Neuronal stem cell (in vitro differentiated cells): ENCODE data around the gene SLTM.

Experiments used
- DNase-seq: peaks from one replicate; pipeline ENCODE4 v3.0.0-alpha.2; 2013; ENCODE audit warnings: low spot score
- H2AFZ ChIP-seq: one replicate; pipeline ENCODE4 v1.6.1; 2013; ENCODE audit warnings: mild to moderate bottlenecking, low read length, inconsistent platforms
- H2AK5ac ChIP-seq: 2 replicates; pipeline ENCODE4 v1.6.1; 2013; ENCODE audit warnings: low read depth, mild to moderate bottlenecking, inconsistent platforms, low read length, moderate library complexity, mixed read lengths
- H2BK120ac ChIP-seq: 2 replicates; pipeline ENCODE4 v1.6.1; 2013; ENCODE audit warnings: low read depth, mild to moderate bottlenecking, inconsistent platforms, low read length, moderate library complexity, mixed read lengths
- H2BK12ac ChIP-seq: one replicate; pipeline ENCODE4 v1.6.1; 2013; ENCODE audit warnings: low read length, inconsistent platforms
- H2BK15ac ChIP-seq: 2 replicates; pipeline ENCODE4 v1.6.1; 2013; ENCODE audit warnings: mild to moderate bottlenecking, low read length, inconsistent platforms, mixed read lengths
- H2BK5ac ChIP-seq: one replicate; pipeline ENCODE4 v1.6.1; 2013; ENCODE audit warnings: inconsistent platforms, mild to moderate bottlenecking, low read length, moderate library complexity
- H3K14ac ChIP-seq: one replicate; pipeline ENCODE4 v1.6.1; 2013; ENCODE audit warnings: low read length, inconsistent platforms
- H3K18ac ChIP-seq: 2 replicates; pipeline ENCODE4 v1.6.1; 2013; ENCODE audit warnings: low read length, inconsistent platforms
- H3K23ac ChIP-seq: 2 replicates; pipeline ENCODE4 v1.6.1; 2013; ENCODE audit warnings: low read depth, mild to moderate bottlenecking, mixed read lengths, low read length, inconsistent platforms; ENCODE audit not compliant: poor library complexity
- H3K27ac ChIP-seq: replicated peaks from 3 replicates; pipeline ENCODE4 v1.5.1; 2013; ENCODE audit warnings: low read length, inconsistent platforms
- H3K27me3 ChIP-seq, 3 experiments: 2 replicates each; pipeline ENCODE4 v1.6.1; 2013; ENCODE audit warnings: low read length in 3 of 3, mild to moderate bottlenecking in 2 of 3, inconsistent platforms in 1 of 3, low read depth in 1 of 3, mixed read lengths in 1 of 3, moderate library complexity in 1 of 3; ENCODE audit not compliant: control insufficient read depth in 3 of 3, insufficient read depth in 3 of 3
- H3K36me3 ChIP-seq, 2 donors: replicated peaks in 1 of 2; 2 replicates each; pipeline ENCODE4 v1.6.1; 2013; ENCODE audit warnings: low read length in 2 of 2; ENCODE audit not compliant: control insufficient read depth in 2 of 2, insufficient read depth in 2 of 2
- H3K4ac ChIP-seq: 2 replicates; pipeline ENCODE4 v1.6.1; 2013; ENCODE audit warnings: inconsistent platforms, mild to moderate bottlenecking, low read length, moderate library complexity
- H3K4me1 ChIP-seq, 2 donors: 1 replicate in 1 of 2; 2 replicates in 1 of 2; pipeline ENCODE4 v1.6.1; 2013; ENCODE audit warnings: low read length in 2 of 2, low read depth in 1 of 2; ENCODE audit not compliant: control insufficient read depth in 2 of 2, insufficient read depth in 1 of 2
- H3K4me2 ChIP-seq: one replicate; pipeline ENCODE4 v1.6.1; 2013; ENCODE audit warnings: mild to moderate bottlenecking, low read length, inconsistent platforms; ENCODE audit not compliant: insufficient read depth, poor library complexity, severe bottlenecking
- H3K4me3 ChIP-seq, 2 donors: 2 replicates each; pipeline ENCODE4 v1.5.1; 2013; ENCODE audit warnings: low read length in 2 of 2, mild to moderate bottlenecking in 2 of 2, inconsistent platforms in 1 of 2, moderate library complexity in 1 of 2
- H3K79me1 ChIP-seq: one replicate; pipeline ENCODE4 v1.6.1; 2013; ENCODE audit warnings: low read depth, mild to moderate bottlenecking, inconsistent platforms, low read length, moderate library complexity
- H3K9ac ChIP-seq: one replicate; pipeline ENCODE4 v1.6.1; 2013; ENCODE audit warnings: mild to moderate bottlenecking, low read depth, low read length, inconsistent platforms; ENCODE audit not compliant: poor library complexity
- H3K9me3 ChIP-seq, 2 donors: replicated peaks in 1 of 2; 2 replicates each; pipeline versions ENCODE3 to v1.6.1; 2013; ENCODE audit warnings: low read length in 2 of 2, mild to moderate bottlenecking in 2 of 2, inconsistent platforms in 1 of 2, low read depth in 1 of 2, mixed read lengths in 1 of 2, moderate library complexity in 1 of 2; ENCODE audit not compliant: control insufficient read depth in 2 of 2, insufficient read depth in 1 of 2
- H4K8ac ChIP-seq: one replicate; pipeline ENCODE4 v1.6.1; 2013; ENCODE audit warnings: low read depth, mild to moderate bottlenecking, inconsistent platforms, low read length, moderate library complexity
- H4K91ac ChIP-seq: one replicate; pipeline ENCODE4 v1.6.1; 2013; ENCODE audit warnings: low read length, low read depth, mild to moderate bottlenecking, inconsistent platforms; ENCODE audit not compliant: poor library complexity
- WGBS, 2 donors: extraction: QIAGEN DNeasy Blood & Tissue Kit; methylation state at CpG; one replicate each; pipeline ENCODE4 v1.1.7; 2013; ENCODE audit warnings: missing lambda C conversion rate in 2 of 2, mixed read lengths in 1 of 2; ENCODE audit not compliant: insufficient read length in 2 of 2, insufficient replicate concordance in 1 of 2; ENCODE audit errors: extremely low coverage in 2 of 2; 5-methylcytosine and 5-hydroxymethylcytosine counted together

SLTM gene

GRCh38 chr15:58977887-58978286, 44.4 kb upstream of the SLTM start:
- Histone ChIP-seq H2BK12ac (no peak overlapping the region), H3K4me1 (no peaks in the 10 kb centered on the region), H3K9me3 (no peaks in the 10 kb centered on the region), H3K79me1 (no peaks in the 10 kb centered on the region), H2AFZ (no peak overlapping the region), H2AK5ac (no peak overlapping the region), H3K9ac (no peak overlapping the region), H3K36me3 (no peaks in the 10 kb centered on the region), H4K8ac (no peak overlapping the region), H3K27me3 (no peaks in the 10 kb centered on the region), H3K23ac (no peak overlapping the region), H3K4ac (no peak overlapping the region), H4K91ac (no peak overlapping the region), H2BK5ac (no peak overlapping the region), H3K27ac (no peak overlapping the region), H2BK15ac (no peak overlapping the region), H3K14ac (no peak overlapping the region), H2BK120ac (no peak overlapping the region), H3K18ac (no peak overlapping the region), H3K4me2 (no peak overlapping the region), H3K4me3 (no peak overlapping the region)
- no peak for DNase-seq

GRCh38 chr15:58967479-58967878, 34.0 kb upstream of the SLTM start:
- H3K79me1 ChIP-seq, result no peaks in the 10 kb centered on the region
- no peak overlapping the region for H2AFZ ChIP-seq

GRCh38 chr15:58966698-58967097, 33.2 kb upstream of the SLTM start:
- no peak overlapping the region for H4K8ac ChIP-seq
- no peak overlapping the region for H2AK5ac ChIP-seq
- H3K9ac ChIP-seq, result no peak overlapping the region
- no peak overlapping the region for H2BK12ac ChIP-seq
- H3K79me1 ChIP-seq, result no peaks in the 10 kb centered on the region
- H2BK15ac ChIP-seq, result no peak overlapping the region
- no peak overlapping the region for H3K18ac ChIP-seq
- H3K4ac ChIP-seq, result no peak overlapping the region
- H3K9me3 ChIP-seq, result no peaks in the 10 kb centered on the region
- no peak overlapping the region for H2AFZ ChIP-seq
- H3K23ac ChIP-seq, result no peak overlapping the region
- WGBS, 2 donors, result no CpG with 5 or more reads among the region's 3 CpGs
- no peak overlapping the region for H3K14ac ChIP-seq
- no peak for DNase-seq
- H4K91ac ChIP-seq, result no peak overlapping the region
- no peaks in the 10 kb centered on the region for H3K27me3 ChIP-seq
- no peak overlapping the region for H2BK120ac ChIP-seq
- H3K36me3 ChIP-seq, result no peaks in the 10 kb centered on the region
- H2BK5ac ChIP-seq, result no peak overlapping the region
- H3K27ac ChIP-seq, result no peak overlapping the region
- H3K4me1 ChIP-seq, result no peaks in the 10 kb centered on the region
- no peak overlapping the region for H3K4me2 ChIP-seq
- no peak overlapping the region for H3K4me3 ChIP-seq

More at GRCh38 chr15:58967479-58967878, 34.0 kb upstream of the SLTM start:
- Histone ChIP-seq H3K9ac (no peak overlapping the region), H2BK12ac (no peak overlapping the region), H3K4me1 (no peaks in the 10 kb centered on the region), H2BK120ac (no peak overlapping the region), H3K23ac (no peak overlapping the region), H2AK5ac (no peak overlapping the region), H3K4me2 (no peak overlapping the region), H2BK5ac (no peak overlapping the region), H3K36me3 (no peaks in the 10 kb centered on the region), H3K18ac (no peak overlapping the region), H3K4ac (no peak overlapping the region), H3K4me3 (no peak overlapping the region), H3K27me3 (no peaks in the 10 kb centered on the region), H2BK15ac (no peak overlapping the region), H4K91ac (no peak overlapping the region), H3K9me3 (no peaks in the 10 kb centered on the region), H4K8ac (no peak overlapping the region), H3K14ac (no peak overlapping the region), H3K27ac (no peak overlapping the region)
- no peak for DNase-seq
- no CpG with 5 or more reads among the region's 2 CpGs for WGBS, 2 donors

- no peak overlapping the region for H3K23ac ChIP-seq
- no peak overlapping the region for H2BK15ac ChIP-seq
- H3K79me1 ChIP-seq, result no peaks in the 10 kb centered on the region
- H3K4ac ChIP-seq, result no peak overlapping the region
- H2BK5ac ChIP-seq, result no peak overlapping the region
- no peak overlapping the region for H4K91ac ChIP-seq
- H2AK5ac ChIP-seq, result no peak overlapping the region
- DNase-seq, result no peak
- H3K9me3 ChIP-seq, result no peaks in the 10 kb centered on the region
- H3K9ac ChIP-seq, result no peak overlapping the region
- no peaks in the 10 kb centered on the region for H3K36me3 ChIP-seq
- no peaks in the 10 kb centered on the region for H3K27me3 ChIP-seq
- H3K14ac ChIP-seq, result no peak overlapping the region
- H4K8ac ChIP-seq, result no peak overlapping the region
- no peak overlapping the region for H3K18ac ChIP-seq
- no peaks in the 10 kb centered on the region for H3K4me1 ChIP-seq
- no CpG with 5 or more reads among the region's 8 CpGs for WGBS, 2 donors
- H2BK120ac ChIP-seq, result no peak overlapping the region
- H3K27ac ChIP-seq, result no peak overlapping the region
- no peak overlapping the region for H2BK12ac ChIP-seq
- H3K4me2 ChIP-seq, result no peak overlapping the region
- H3K4me3 ChIP-seq, result no peak overlapping the region
- H2AFZ ChIP-seq, result no peak overlapping the region
Observed at GRCh38 chr15:58962662-58963565, 29.4 kb upstream of the SLTM start.
